HEK293 (cell line): ENCODE data around the gene RNASE2.
A peak's percentile ranks its signal among the peaks of the same experiment; 100 is the strongest.

ENCODE experiments used
- CTCF ChIP-seq: fragments of 450-650 bp; formaldehyde crosslinking; IDR thresholded peaks from 2 replicates; pipeline ENCODE4 v1.5.1; 2016; ENCODE audit warnings: missing biosample characterization, missing genetic modification characterization
- EGR2 ChIP-seq: fragments of 450-650 bp; formaldehyde crosslinking; IDR thresholded peaks from 2 replicates; pipeline ENCODE4 v1.5.1; 2016; ENCODE audit warnings: low read depth, missing biosample characterization, missing genetic modification characterization
- PBX3 ChIP-seq: sonication (generic); formaldehyde crosslinking; IDR thresholded peaks from 2 replicates; pipeline ENCODE4 v1.8.1; 2022; ENCODE audit warnings: mild to moderate bottlenecking, moderate library complexity, missing genetic modification reagents
- YY1 ChIP-seq: fragments of 450-650 bp; formaldehyde crosslinking; IDR thresholded peaks from 2 replicates; pipeline ENCODE4 v1.5.1; 2018; ENCODE audit warnings: missing biosample characterization, missing genetic modification characterization
- ZNF112 ChIP-seq: fragments of 450-650 bp; formaldehyde crosslinking; IDR thresholded peaks from 2 replicates; pipeline ENCODE4 v1.5.0; 2017; ENCODE audit warnings: missing biosample characterization, missing genetic modification characterization
- ZNF324 ChIP-seq: fragments of 450-650 bp; formaldehyde crosslinking; IDR thresholded peaks from 2 replicates; pipeline ENCODE4 v1.5.1; 2016; ENCODE audit warnings: missing biosample characterization, missing genetic modification characterization
- ZNF48 ChIP-seq: fragments of 450-650 bp; formaldehyde crosslinking; IDR thresholded peaks from 2 replicates; pipeline ENCODE4 v1.5.1; 2016; ENCODE audit warnings: missing biosample characterization, missing genetic modification characterization
- ZNF561 ChIP-seq: fragments of 450-650 bp; IDR thresholded peaks from 2 replicates; pipeline ENCODE4 v1.5.1; 2018; ENCODE audit warnings: missing biosample characterization, missing genetic modification characterization, borderline replicate concordance
- ZNF629 ChIP-seq: fragments of 450-650 bp; formaldehyde crosslinking; IDR thresholded peaks from 2 replicates; pipeline ENCODE4 v1.5.1; 2017; ENCODE audit warnings: missing biosample characterization, missing genetic modification characterization

- TF ChIP-seq ZNF561 (tag by site-specific recombination), result peak; percentile 88; the same call in 1 of the 2 replicates
- TF ChIP-seq PBX3 (CRISPR knock-in tag), result no peak
- peak; percentile 85 for TF ChIP-seq CTCF (tag by site-specific recombination)
- no peak for TF ChIP-seq ZNF48 (tag by site-specific recombination)
- TF ChIP-seq ZNF112 (tag by site-specific recombination), result no peak
- TF ChIP-seq ZNF629 (tag by site-specific recombination), result peak; percentile 72
- TF ChIP-seq EGR2 (tag by site-specific recombination), result no peak
- TF ChIP-seq YY1 (tag by site-specific recombination), result peak; percentile 93
- no peak for TF ChIP-seq ZNF324 (tag by site-specific recombination)
These were observed 34.7 kb downstream of the RNASE2 start, which contains the start of gene METTL17 for GRCh38 chr14:20989787-20990600.
